Smooth muscle cell (in vitro differentiated cells): ENCODE results near the gene RHBDD2. TPM values are rescaled to one million over a fixed set of nuclear protein-coding genes. Genes with fewer than 3 reads are reported as not detected.
"Not testable (repeated sequence)": the region's sequence is repeated elsewhere in the genome, so short reads cannot be mapped to it uniquely, and the experiment has no call there.

Experiments used
- DNase-seq: peaks from one replicate; lab custom pipeline; 2025; ENCODE audit not compliant: unreplicated experiment; lab: John Stamatoyannopoulos, UW
- H2AFZ ChIP-seq: fragments of 200-600 bp; sonication (generic); 2 replicates; pipeline ENCODE4 v1.6.0; 2016; ENCODE audit warnings: antibody characterized with exemption, low read depth, mild to moderate bottlenecking
- H3F3A ChIP-seq: fragments of 200-600 bp; sonication (generic); 2 replicates; pipeline ENCODE4 v1.6.0; 2017; ENCODE audit warnings: antibody characterized with exemption, low read depth
- H3K27ac ChIP-seq: fragments of 200-600 bp; sonication (generic); 2 replicates; pipeline ENCODE4 v1.5.1; 2016; ENCODE audit warnings: low read depth, mild to moderate bottlenecking
- H3K27me3 ChIP-seq: fragments of 200-600 bp; sonication (generic); 2 replicates; pipeline ENCODE4 v1.6.1; 2016; ENCODE audit warnings: low read depth, mild to moderate bottlenecking
- H3K36me3 ChIP-seq: fragments of 200-600 bp; sonication (generic); 2 replicates; pipeline ENCODE4 v1.5.1; 2016; ENCODE audit warnings: low read depth
- H3K4me1 ChIP-seq: fragments of 200-600 bp; sonication (generic); 2 replicates; pipeline ENCODE4 v1.5.1; 2016; ENCODE audit warnings: low read depth
- H3K4me2 ChIP-seq: fragments of 200-600 bp; sonication (generic); 2 replicates; pipeline ENCODE4 v1.6.0; 2016; ENCODE audit warnings: mild to moderate bottlenecking
- H3K4me3 ChIP-seq: fragments of 200-600 bp; sonication (generic); 2 replicates; pipeline ENCODE4 v1.5.1; 2016; ENCODE audit warnings: mild to moderate bottlenecking
- H3K79me2 ChIP-seq: fragments of 200-600 bp; sonication (generic); 2 replicates; pipeline ENCODE4 v1.6.0; 2016; ENCODE audit warnings: low read depth, mild to moderate bottlenecking
- H3K9ac ChIP-seq: fragments of 200-600 bp; sonication (generic); 2 replicates; pipeline ENCODE4 v1.6.0; 2016; ENCODE audit warnings: low read depth
- H3K9me3 ChIP-seq: fragments of 200-600 bp; sonication (generic); replicated peaks from 2 replicates; pipeline ENCODE4 v1.5.1; 2016; ENCODE audit warnings: low read depth
- H4K20me1 ChIP-seq: fragments of 200-600 bp; sonication (generic); 2 replicates; pipeline ENCODE4 v1.6.0; 2016; ENCODE audit warnings: low read depth
- CTCF ChIP-seq: fragments of 200-600 bp; sonication (generic); IDR thresholded peaks from 2 replicates; pipeline ENCODE4 v1.5.1; 2017; ENCODE audit warnings: borderline replicate concordance, mild to moderate bottlenecking, antibody characterized with exemption; ENCODE audit not compliant: insufficient read depth, poor library complexity, severe bottlenecking
- WGBS: methylation state at CpG from one replicate; pipeline ENCODE4 v1.1.7; 2016; ENCODE audit warnings: low lambda C conversion rate; 5-methylcytosine and 5-hydroxymethylcytosine counted together
- polyA plus RNA-seq: library from polyadenylated mRNA; unstranded; fragments of >200 nt; fragmentation: Nextera tagmentation; extraction: Ambion mirVana; gene quantifications from 2 replicates; pipeline ENCODE4 v1.2.1, GENCODE V29; 2016
- total RNA-seq: library from RNA; depleted of rRNA; stranded (reverse); fragments of >200 nt; gene quantifications from 2 replicates; pipeline ENCODE4 v1.2.3, GENCODE V29; 2014

Gene RHBDD2
- 36.6 and 43.9 TPM in 2 replicates for total RNA-seq
- polyA plus RNA-seq = 97.6 and 105 TPM in 2 replicates

GRCh38 chr7:75878769-75879611 is at the start of gene RHBDD2:
Gene RHBDD2 (plus strand): TSS chr7:75879034. CDS start chr7:75879083, 49 bp downstream.
- Histone ChIP-seq H4K20me1 (peaks cover 6% of the 10 kb centered on the region), H3K4me1 (peaks cover 22% of the 10 kb centered on the region), H3K9me3 (no peaks in the 10 kb centered on the region), H3K27ac (peak within 1 kb of the TSS; percentile 10), H2AFZ (peak within 1 kb of the TSS; percentile 95), H3K4me3 (peak within 1 kb of the TSS; percentile 92), H3K79me2 (peaks cover 21% of the 10 kb centered on the region), H3K4me2 (peak within 1 kb of the TSS; percentile 96), H3K9ac (peak within 1 kb of the TSS; percentile 86), H3K27me3 (no peaks in the 10 kb centered on the region), H3K36me3 (no peaks in the 10 kb centered on the region), H3F3A (no peaks in the 10 kb centered on the region)
- WGBS = under 1% methylated on average over 42 of the region's 65 CpGs
- DNase-seq = peak; percentile 92
- no peak for TF ChIP-seq CTCF

- H3F3A ChIP-seq, H3K36me3 ChIP-seq, DNase-seq, H3K27ac ChIP-seq, H3K79me2 ChIP-seq, H3K27me3 ChIP-seq, H3K9ac ChIP-seq, H2AFZ ChIP-seq, H3K4me1 ChIP-seq, H3K9me3 ChIP-seq, H3K4me3 ChIP-seq, H4K20me1 ChIP-seq: not testable (repeated sequence)
- peak overlapping the region; percentile 30 for H3K4me2 ChIP-seq
- 16% methylated on average over 6 of the region's 6 CpGs for WGBS
These were observed 49.2 kb upstream of the RHBDD2 start for GRCh38 chr7:75829656-75830055.

- Histone ChIP-seq H2AFZ (no peak overlapping the region), H3K36me3 (no peaks in the 10 kb centered on the region), H3K4me3 (no peak overlapping the region), H4K20me1 (no peaks in the 10 kb centered on the region), H3K4me1 (no peaks in the 10 kb centered on the region), H3K9me3 (no peaks in the 10 kb centered on the region), H3F3A (no peaks in the 10 kb centered on the region), H3K9ac (no peak overlapping the region), H3K4me2 (no peak overlapping the region), H3K27me3 (no peaks in the 10 kb centered on the region), H3K27ac (no peak overlapping the region), H3K79me2 (no peaks in the 10 kb centered on the region)
- no peak for TF ChIP-seq CTCF
- no peak for DNase-seq
- WGBS = 89% methylated on average over 6 of the region's 6 CpGs
These were observed 47.9 kb upstream of the RHBDD2 start for GRCh38 chr7:75830978-75831377.

GRCh38 chr7:75833662-75834061 is 45.2 kb upstream of the RHBDD2 start:
- WGBS = 63% methylated on average over 6 of the region's 6 CpGs

More at GRCh38 chr7:75833662-75834061, 45.2 kb upstream of the RHBDD2 start:
- not testable (repeated sequence) for H2AFZ ChIP-seq, H3K9me3 ChIP-seq, H3K4me1 ChIP-seq, H3K27me3 ChIP-seq, H4K20me1 ChIP-seq, H3K4me2 ChIP-seq, H3K27ac ChIP-seq, H3F3A ChIP-seq, DNase-seq, H3K79me2 ChIP-seq, H3K9ac ChIP-seq, H3K36me3 ChIP-seq, H3K4me3 ChIP-seq
